ENCODE results near the gene CEP85.

DNA sequence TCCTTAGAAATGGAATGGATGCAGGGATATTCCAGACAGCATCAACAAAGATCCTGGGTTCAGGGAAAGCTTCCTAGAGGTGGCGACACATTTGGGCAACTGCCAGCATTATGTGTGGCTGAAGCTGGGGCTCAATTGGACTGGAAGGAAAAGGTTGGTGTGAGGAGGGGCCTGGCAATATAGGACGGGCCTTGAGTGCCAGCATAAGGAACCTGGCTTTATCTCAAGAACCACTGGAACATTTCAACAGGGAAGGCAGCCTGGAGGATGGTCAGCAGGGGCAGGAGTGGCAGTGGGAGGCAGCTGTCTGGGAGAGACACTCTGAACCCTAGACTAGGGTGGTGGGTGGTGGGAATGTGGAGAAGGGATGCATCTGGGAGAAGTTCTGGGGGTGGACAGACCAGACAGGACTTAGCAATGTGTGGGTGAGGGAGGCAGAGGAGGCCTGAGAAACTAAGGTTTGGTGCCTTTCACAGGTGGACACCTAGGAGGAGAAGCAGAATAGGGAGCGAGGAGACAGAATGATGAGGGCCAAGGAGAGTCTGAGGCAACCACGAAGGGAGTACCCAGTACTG is 49.4 kb downstream of the CEP85 start:
- TF ChIP-seq, protein P1, sequence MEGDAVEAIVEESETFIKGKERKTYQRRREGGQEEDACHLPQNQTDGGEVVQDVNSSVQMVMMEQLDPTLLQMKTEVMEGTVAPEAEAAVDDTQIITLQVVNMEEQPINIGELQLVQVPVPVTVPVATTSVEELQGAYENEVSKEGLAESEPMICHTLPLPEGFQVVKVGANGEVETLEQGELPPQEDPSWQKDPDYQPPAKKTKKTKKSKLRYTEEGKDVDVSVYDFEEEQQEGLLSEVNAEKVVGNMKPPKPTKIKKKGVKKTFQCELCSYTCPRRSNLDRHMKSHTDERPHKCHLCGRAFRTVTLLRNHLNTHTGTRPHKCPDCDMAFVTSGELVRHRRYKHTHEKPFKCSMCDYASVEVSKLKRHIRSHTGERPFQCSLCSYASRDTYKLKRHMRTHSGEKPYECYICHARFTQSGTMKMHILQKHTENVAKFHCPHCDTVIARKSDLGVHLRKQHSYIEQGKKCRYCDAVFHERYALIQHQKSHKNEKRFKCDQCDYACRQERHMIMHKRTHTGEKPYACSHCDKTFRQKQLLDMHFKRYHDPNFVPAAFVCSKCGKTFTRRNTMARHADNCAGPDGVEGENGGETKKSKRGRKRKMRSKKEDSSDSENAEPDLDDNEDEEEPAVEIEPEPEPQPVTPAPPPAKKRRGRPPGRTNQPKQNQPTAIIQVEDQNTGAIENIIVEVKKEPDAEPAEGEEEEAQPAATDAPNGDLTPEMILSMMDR (IDR thresholded peaks at IDR 0.05): no peak
- TF ChIP-seq POLR2AphosphoS5 (IDR thresholded peaks at IDR 0.05): no peak

Measured in gastroesophageal sphincter (tissue), 3 donors.